Right ventricle myocardium inferior (tissue), 1 donor: ENCODE data around the gene LY6G5B. TPM values are rescaled to one million over a fixed set of nuclear protein-coding genes. Genes with fewer than 3 reads are reported as not detected.
A peak's percentile ranks its signal among the peaks of the same experiment; 100 is the strongest.

Source experiments
- ATAC-seq: fragments of 200-7000 bp; cut with Tn5 transposase; one replicate; pipeline ENCODE4 v1.9.1; 2020; ENCODE audit warnings: mild to moderate bottlenecking, moderate library complexity
- DNase-seq: peaks from one replicate; pipeline ENCODE4 v3.0.0; 2021; ENCODE audit errors: missing footprints
- intact Hi-C: fragments of 100-400 bp; cut with DNase I; formaldehyde crosslinking; loops from one replicate; pipeline ENCODE4 v1.11.0; 2022
- total RNA-seq: library from RNA; stranded (reverse); fragmentation: NEBNext Ultra II Directional; extraction: Animal tissue kit (Norgen Biotek cat#: 25700); gene quantifications from one replicate; pipeline ENCODE4 v1.2.1, GENCODE V29; 2021
- donor health status: DM: no; HTN: yes; CAD: no; lungs with severe emphysema.

Gene LY6G5B
- total RNA-seq, 1 donor from 2014 or later, result 3.9 TPM

DNA sequence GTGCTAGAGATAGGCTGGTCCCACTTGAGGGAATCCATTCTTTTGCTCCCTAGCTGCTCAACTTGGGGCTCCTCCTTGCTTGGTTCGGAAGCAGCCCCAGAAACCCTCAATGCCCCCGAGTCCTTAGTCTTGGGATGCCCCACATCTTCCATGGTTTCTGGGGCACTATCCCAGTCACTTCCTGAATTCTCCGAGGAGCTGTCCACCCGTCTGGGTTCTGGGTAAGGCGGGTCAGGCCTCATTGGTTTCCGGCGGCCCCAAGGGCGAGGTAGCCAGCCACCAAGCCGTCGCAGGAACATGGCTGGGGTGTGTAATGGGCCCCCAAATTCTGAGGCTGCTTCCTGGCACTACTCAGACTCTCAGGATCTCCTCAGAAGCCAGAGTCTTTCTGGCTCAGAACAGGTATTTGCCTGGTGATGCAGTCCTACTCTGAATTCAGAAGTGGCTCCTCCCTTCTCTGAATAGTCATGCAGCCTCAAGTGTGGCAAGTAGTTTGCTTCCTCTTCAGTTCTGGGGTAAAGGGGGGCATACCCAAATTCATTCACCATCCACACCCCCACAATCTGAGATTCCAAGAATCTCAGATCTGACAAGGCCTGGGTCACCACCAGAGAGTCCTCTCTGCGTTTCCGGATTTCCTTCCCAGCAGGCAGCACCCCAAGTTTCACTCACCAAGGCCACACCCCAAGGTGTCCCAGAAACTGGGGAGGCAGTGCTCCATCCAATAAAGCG is 10.0 kb upstream of the LY6G5B start:
- DNase-seq (no peak), ATAC-seq (no peak)
- intact Hi-C loops, result loop anchor here (5.0 to 10.0 kb wide), 2 partner anchors 297 to 515 kb away; partner anchors contain the start of genes AGPAT1, NELFE, RNF5 and SKIC2

DNA sequence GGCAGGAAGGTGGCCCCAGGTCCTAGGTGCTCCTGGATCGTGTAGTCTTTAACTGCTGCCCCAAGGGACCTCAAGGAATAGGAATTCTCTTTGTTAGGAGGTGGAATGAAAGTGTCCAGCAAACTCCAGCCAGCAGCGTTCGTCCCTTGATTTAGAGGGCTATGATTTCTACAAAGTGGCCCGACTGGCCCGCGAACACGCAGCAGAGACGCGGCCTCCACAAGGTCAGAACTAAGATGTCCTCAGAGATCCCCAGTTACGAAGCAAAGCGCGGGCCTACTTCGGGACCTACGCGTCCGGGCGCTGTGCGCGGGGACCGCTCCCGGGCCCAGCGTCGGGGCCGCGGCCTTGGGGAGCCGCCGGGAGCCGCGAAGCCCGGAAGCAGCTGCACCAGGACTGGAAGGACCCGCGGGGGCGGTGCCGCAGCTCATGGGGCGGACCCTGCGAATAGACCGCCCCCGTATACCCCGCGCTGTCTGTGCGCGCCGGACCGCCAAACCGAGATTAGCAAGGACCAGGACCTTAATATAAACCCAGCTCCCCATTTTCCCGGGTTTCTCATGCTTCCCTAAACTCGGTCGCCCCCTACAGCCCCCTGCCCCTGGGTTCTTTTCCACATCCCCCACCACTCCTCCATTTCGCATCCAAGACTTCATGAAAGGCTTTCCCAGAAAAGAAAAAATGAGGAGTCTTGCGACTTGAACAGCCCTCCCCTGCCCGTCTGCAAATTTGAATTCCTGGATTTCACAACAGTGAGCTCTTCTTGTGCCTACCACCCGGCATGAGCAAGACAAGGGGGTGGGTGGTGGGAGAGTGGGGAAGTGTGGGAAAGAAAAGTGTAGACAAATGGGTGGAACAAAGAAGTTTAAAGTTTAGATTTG is 9.2 kb upstream of the LY6G5B start, which contains the start of gene C6orf47:
C6orf47 (minus strand) TSS at position 398 of the 881 bp plus-strand sequence. CDS start 831 bp downstream, outside the sequence.
- intact Hi-C loops, result loop anchor here (5.0 to 10.0 kb wide), 2 partner anchors 297 to 514 kb away; partner anchors contain the start of genes AGPAT1, NELFE, RNF5 and SKIC2
- DNase-seq (peak; percentile 94), ATAC-seq (peak; percentile 85)

DNA sequence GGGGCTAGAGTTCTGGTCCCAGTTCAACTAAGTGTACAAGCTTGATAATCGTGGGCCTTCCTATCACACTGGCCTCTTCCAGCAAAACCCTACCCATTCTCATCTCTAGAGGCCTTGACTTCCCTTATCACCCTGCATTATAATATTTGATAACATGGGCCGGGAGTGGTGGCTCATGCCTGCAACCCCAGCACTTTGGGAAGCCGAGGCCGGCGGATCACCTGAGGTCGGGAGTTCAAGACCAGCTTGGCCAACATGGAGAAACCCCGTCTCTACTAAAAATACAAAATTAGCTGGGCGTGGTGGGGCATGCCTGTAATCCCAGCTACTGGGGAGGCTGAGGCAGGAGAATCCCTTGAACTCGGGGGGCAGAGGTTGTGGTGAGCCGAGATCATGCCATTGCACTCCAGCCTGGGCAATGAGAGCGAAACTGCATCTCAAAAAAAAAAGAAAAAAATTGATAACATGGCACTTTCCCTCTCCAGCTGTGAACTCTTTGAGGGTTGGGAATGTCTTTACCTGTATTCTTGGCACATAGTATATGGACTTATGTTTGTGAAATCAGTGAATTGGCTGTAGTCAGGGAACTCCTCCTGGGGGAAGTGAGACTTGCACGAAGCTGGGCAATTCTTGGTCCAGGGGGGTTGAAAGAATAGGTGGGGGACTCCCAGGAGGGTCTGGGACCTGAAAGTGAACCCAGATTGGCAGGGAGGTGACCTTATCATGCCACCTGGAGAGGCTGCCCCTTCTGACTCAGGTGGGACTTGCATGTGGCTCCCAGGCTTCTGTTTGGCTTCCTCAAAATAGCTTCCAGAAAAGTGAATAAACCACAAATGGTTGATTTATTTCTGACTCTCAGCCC is 8.3 kb upstream of the LY6G5B start:
- intact Hi-C loops, result loop anchor here (5.0 to 10.0 kb wide), 2 partner anchors 296 to 513 kb away; partner anchors contain the start of genes AGPAT1, NELFE, RNF5 and SKIC2
- DNase-seq (peak; percentile 11), ATAC-seq (no peak)

DNA sequence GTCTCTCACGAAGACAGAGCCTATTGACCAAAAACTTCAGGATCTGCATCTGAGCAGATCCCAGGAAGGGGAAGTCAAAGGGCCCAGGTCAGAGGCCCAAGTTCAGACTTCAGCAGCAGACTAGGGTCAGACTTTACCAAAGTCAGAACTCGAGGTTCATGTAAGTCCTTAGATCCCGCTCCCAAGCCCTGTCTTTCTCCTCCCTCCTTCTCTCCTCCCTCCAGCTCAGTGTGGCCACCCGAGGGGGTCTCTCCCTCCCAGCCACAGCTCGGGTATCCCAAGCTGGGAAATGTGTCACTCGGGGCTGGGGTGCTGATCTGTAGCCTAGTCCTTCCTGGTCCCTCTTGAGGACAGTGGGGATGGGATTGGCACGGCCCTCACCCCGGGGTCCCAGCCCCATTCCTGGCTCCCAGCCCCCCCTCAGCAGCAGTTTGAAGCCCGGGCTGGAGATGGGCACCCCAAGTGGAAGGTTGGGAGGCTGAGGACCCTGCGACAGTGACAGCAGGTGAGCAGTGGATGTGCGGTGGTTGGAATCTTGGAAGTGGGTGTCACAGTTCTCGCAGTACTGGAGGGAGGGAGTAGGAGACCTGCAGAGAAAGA is 7.6 kb upstream of the LY6G5B start:
- DNase-seq (peak; percentile 21), ATAC-seq (no peak)
- intact Hi-C loops, result loop anchor here (5.0 to 10.0 kb wide), 2 partner anchors 295 to 513 kb away; partner anchors contain the start of genes AGPAT1, NELFE, RNF5 and SKIC2

DNA sequence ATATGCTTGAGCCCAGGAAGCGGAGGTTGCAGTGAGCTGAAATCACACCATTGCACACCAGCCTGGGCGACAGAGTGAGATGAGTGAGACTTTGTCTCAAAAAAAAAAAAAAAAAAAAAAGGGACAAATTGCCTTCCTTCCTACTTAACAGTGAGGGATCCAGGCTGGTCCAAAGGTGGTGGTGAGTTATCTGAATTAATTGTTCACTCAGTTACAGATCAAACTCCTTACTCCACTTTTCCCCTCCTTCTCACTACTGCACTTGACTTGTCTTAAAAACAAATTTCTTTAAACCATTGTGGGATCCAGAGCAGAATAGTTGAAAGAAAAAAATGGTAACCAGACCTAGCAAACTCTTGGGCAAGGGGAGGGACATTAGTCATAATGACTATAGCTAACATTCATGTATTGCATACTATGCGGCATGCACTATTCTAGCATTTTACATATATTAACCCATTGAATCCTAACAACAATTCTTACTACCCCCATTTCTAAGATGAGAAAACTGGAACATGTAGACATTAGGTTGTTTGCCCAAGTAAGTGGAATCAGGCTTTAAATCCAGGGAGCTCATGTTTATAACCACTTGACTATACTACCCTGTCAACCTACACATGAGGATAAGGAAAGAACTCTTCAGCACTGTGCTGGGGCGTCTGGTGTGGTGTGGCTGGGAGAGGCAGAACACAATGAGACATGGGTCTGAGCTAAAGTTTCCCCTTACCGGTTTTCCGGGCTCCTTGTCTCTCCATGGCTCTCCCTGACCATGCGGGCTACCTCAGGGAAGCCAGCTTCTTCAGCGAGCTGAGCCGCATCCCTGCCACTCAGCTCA is 6.4 kb upstream of the LY6G5B start:
- ATAC-seq (no peak), DNase-seq (no peak)
- intact Hi-C loops, result loop anchor here (5.0 to 10.0 kb wide), 2 partner anchors 294 to 511 kb away; partner anchors contain the start of genes AGPAT1, NELFE, RNF5 and SKIC2

DNA sequence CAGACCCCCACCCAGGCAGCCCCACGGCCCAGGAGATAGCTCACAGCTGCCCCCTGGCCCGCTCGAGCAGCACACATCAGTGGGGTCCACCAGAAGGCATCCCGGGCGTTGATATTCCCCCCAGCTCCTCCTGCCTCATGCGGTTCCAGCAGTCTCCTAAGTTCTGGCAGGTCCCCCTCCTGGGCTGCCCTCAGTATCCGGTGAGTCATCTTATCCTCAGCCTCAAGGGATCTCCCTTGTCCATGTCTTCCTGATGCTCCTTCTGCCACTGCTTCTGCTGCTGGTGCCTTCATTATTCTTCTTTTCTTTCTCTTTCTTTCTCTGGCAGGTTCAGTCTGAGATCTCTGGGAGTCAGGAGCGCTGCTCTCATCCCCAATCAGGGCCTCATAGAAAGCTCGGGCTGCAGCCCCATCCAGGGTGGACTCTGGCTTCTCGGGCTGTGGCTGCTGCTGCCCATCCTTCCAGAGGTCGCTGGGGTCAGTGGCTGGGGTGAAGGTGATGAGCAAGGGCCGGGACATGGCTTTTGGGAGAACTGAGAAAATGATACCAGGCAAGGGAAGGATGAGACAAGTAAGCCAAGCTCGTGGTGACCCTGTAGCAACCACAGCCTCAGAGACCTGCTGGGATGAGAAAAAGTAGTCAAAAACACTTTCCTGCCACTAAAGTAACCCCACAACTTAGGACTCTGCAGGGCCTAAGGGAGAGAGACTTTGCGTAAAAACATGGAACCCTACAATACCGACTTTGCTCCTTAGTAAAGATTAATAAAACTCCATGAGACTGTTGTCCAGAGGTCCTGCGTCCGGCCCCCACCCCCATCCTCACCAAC is 5.6 kb upstream of the LY6G5B start:
- intact Hi-C loops, result loop anchor here (5.0 to 10.0 kb wide), 2 partner anchors 293 to 511 kb away; partner anchors contain the start of genes AGPAT1, NELFE, RNF5 and SKIC2
- no peak for ATAC-seq
- no peak for DNase-seq

DNA sequence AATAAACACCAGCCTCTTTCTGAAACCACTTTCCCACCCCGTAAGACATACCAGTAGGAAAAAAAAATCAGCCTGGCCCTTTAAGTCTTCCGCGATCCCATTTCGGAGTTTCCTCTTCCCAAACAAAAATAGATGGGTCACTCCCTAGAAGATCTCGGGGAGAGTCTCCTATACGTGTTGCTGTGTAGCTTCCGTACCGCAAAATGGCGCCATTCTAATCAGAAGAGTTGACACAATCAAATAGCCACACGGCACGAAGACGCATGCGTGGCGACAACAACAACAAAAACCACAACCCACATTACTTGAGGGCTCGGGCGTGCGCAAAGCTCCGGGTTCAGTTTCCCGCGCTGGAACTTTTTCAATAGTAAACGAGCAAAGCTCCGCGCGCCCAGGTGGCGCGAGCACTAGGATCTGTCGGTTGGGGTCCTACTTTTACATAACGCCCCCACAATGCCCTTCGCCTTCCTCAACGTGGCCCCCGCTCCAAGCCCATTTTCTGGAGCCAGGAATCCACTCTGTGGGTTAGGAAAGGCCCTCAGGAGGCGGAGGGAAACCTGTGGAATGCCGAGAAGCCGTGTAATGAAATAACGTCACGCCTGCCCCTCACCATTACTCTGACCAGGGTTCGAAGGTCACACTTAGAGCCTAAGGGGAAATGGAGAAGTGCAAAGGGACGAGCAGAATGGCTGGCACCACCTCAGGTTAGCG is 4.8 kb upstream of the LY6G5B start, which contains the start of gene GPANK1:
GPANK1 (minus strand) TSS at position 208 of the 711 bp plus-strand sequence. CDS start 519 bp downstream, outside the sequence.
- intact Hi-C loops, result loop anchor here (1.0 to 10.0 kb wide), 4 partner anchors 13 to 510 kb away; partner anchors contain the start of genes AGPAT1, BAG6, NELFE and RNF5

DNA sequence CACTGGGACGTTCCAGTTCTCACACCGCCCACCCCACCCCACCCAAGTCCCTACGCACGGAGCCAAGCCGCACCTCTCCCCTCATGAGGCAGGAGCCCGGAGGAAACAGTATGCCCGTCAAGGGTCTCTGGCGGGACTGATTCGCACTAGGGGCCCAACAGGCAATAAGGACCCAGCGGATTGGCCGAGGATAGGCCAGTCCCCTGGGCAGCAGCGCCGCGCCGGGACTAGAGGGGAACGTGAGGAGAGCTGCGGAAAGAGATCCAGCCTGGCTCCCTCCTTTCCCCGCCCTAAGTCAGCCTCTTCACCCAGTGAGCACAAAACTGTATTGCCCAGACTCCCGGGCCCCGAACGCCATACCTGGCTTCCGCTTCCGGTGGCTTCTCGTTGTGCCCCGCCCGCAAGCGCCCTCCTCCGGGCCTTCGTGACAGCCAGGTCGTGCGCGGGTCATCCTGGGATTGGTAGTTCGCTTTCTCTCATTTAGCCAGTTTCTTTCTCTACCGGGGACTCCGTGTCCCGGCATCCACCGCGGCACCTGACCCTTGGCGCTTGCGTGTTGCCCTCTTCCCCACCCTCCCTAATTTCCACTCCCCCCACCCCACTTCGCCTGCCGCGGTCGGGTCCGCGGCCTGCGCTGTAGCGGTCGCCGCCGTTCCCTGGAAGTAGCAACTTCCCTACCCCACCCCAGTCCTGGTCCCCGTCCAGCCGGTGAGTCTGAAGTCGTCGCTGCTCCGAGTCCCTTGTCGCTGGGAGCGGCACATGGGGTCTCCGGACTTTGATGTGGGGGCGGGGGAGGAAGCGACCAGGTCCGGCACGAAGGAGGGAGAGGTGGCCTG is 4.1 kb upstream of the LY6G5B start, which contains the start of gene CSNK2B:
CSNK2B (plus strand) TSS at position 580 of the 836 bp plus-strand sequence. CDS start 752 bp downstream, outside the sequence.
- intact Hi-C loops, result loop anchor here (1.0 to 10.0 kb wide), 4 partner anchors 13 to 509 kb away; partner anchors contain the start of genes ABHD16A, AGPAT1, BAG6 and RNF5
- peak; percentile 92 for ATAC-seq

More for the DNA sequence above, 4.8 kb upstream of the LY6G5B start, which contains the start of gene GPANK1:
- peak; percentile 96 for DNase-seq
- ATAC-seq, result peak; percentile 72

GRCh38 chr6:31666337-31666965 is 3.3 kb upstream of the LY6G5B start:
- DNase-seq (no peak), ATAC-seq (no peak)
- intact Hi-C loops, result loop anchor here (2.0 to 10.0 kb wide), 3 partner anchors 36 to 508 kb away; partner anchors contain the start of genes ABHD16A, AGPAT1 and RNF5

More for the DNA sequence above, 4.1 kb upstream of the LY6G5B start, which contains the start of gene CSNK2B:
- peak; percentile 99 for DNase-seq

- intact Hi-C loops, result no loop called here
- no peak for DNase-seq
- no peak for ATAC-seq
Measured at GRCh38 chr6:31676322-31676903, 6.6 kb downstream of the LY6G5B start.

GRCh38 chr6:31676904-31677303 is 7.1 kb downstream of the LY6G5B start:
- no peak for ATAC-seq
- DNase-seq, result no peak
- intact Hi-C loops, result no loop called here

DNA sequence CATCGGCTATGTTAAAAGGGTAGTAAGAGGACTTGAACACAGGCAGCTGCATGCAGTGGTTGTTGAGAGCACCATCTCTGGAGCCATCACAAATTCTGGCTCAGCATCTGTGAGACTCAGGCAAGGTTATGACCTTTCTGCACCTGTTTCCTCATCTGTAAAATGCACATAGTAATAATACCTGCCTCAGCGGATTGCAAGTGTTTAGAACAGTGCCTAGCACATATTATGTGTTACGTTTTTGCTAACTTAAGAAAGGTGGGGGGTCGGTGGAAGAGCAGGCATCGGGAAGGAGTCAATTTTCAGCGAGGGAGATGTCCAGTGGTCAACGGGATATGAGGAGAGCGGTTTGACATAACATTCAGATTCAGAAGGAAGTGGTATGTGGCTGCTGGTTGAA is 8.2 kb downstream of the LY6G5B start:
- ATAC-seq, result no peak
- no peak for DNase-seq

More for the DNA sequence above, 8.2 kb downstream of the LY6G5B start:
- intact Hi-C loops, result no loop called here
